Measurements from ENCODE around the gene KRT71.
"Not testable (repeated sequence)": the region's sequence is repeated elsewhere in the genome, so short reads cannot be mapped to it uniquely, and the experiment has no call there.

KRT71 gene

GRCh38 chr12:52508211-52508610, 44.7 kb downstream of the KRT71 start:
- no peak for DNase-seq (ENCODE audit: insufficient read length, low spot score)
- FAIRE-seq: no peak
- no peak for TF ChIP-seq CTCF (IDR thresholded peaks at IDR 0.05; ENCODE audit: insufficient read depth, missing control alignments)

- no peak for DNase-seq (ENCODE audit: insufficient read length, low spot score)
- TF ChIP-seq CTCF (IDR thresholded peaks at IDR 0.05; ENCODE audit: insufficient read depth, missing control alignments): peak; percentile 48
- no peak for FAIRE-seq
These were observed 45.9 kb downstream of the KRT71 start for GRCh38 chr12:52506858-52507715.

GRCh38 chr12:52502877-52503276, 50.1 kb downstream of the KRT71 start:
- DNase-seq (ENCODE audit: insufficient read length, low spot score) (no peak), FAIRE-seq (no peak)
- no peak for TF ChIP-seq CTCF (IDR thresholded peaks at IDR 0.05; ENCODE audit: insufficient read depth, missing control alignments)

- TF ChIP-seq CTCF (IDR thresholded peaks at IDR 0.05; ENCODE audit: insufficient read depth, missing control alignments): no peak
- DNase-seq (ENCODE audit: insufficient read length, low spot score): no peak
- FAIRE-seq: no peak
These were observed 51.5 kb downstream of the KRT71 start for GRCh38 chr12:52501490-52501889.

GRCh38 chr12:52500574-52500973, 52.4 kb downstream of the KRT71 start:
- not testable (repeated sequence) for DNase-seq (ENCODE audit: insufficient read length, low spot score); FAIRE-seq

- FAIRE-seq (no peak), DNase-seq (ENCODE audit: insufficient read length, low spot score) (no peak)
- TF ChIP-seq CTCF (IDR thresholded peaks at IDR 0.05; ENCODE audit: insufficient read depth, missing control alignments): no peak
These were observed 53.0 kb downstream of the KRT71 start for GRCh38 chr12:52499806-52500560.

- FAIRE-seq (no peak), DNase-seq (ENCODE audit: insufficient read length, low spot score) (no peak)
- TF ChIP-seq CTCF (IDR thresholded peaks at IDR 0.05; ENCODE audit: insufficient read depth, missing control alignments): no peak
These were observed 54.0 kb downstream of the KRT71 start for GRCh38 chr12:52498946-52499345.

Data from D721Med (cell line).